H1 (cell line): ENCODE data around the gene NELL1. TPM values are rescaled to one million over a fixed set of nuclear protein-coding genes. Genes with fewer than 3 reads are reported as not detected.

Experiments
- CTCF ChIA-PET: fragments of 300-600 bp; sonication (Branson Sonifier 250); formaldehyde crosslinking; loops from one replicate; lab custom pipeline; 2021; ENCODE audit not compliant: partially characterized antibody; lab: Charles Lee
- POLR2A ChIA-PET: fragments of 300-600 bp; sonication (Branson Sonifier 250); formaldehyde crosslinking; loops from one replicate; lab custom pipeline; 2021; ENCODE audit warnings: inconsistent platforms; ENCODE audit not compliant: partially characterized antibody; lab: Charles Lee
- DNase-seq, 2 experiments: peaks; one replicate each; pipeline versions ENCODE4 v3.0.0 to v3.0.0-alpha.2; 2010 to 2022; ENCODE audit warnings: low spot score in 2 of 2, low read depth in 1 of 2, mixed read lengths in 1 of 2
- FAIRE-seq: peaks from 2 replicates; lab custom pipeline; 2011; peaks lifted over from hg19 to GRCh38; lab: Jason Lieb, UNC
- H2AFZ ChIP-seq: 2 replicates; pipeline ENCODE4 v1.8.1; 2012; ENCODE audit warnings: low read length, inconsistent platforms
- H2AK5ac ChIP-seq: 2 replicates; pipeline ENCODE4 v1.6.1; 2013; ENCODE audit warnings: low read depth, low read length
- H2BK120ac ChIP-seq: replicated peaks from 2 replicates; pipeline ENCODE3; 2013; ENCODE audit warnings: low read depth, low read length, inconsistent platforms
- H2BK12ac ChIP-seq: 2 replicates; pipeline ENCODE4 v1.6.1; 2013; ENCODE audit warnings: low read depth, low read length
- H2BK15ac ChIP-seq: 2 replicates; pipeline ENCODE4 v1.6.1; 2013; ENCODE audit warnings: low read length
- H2BK20ac ChIP-seq: 2 replicates; pipeline ENCODE4 v1.6.1; 2013; ENCODE audit warnings: low read length
- H2BK5ac ChIP-seq: 2 replicates; pipeline ENCODE4 v1.6.1; 2013; ENCODE audit warnings: low read depth, low read length
- H3K14ac ChIP-seq: 2 replicates; pipeline ENCODE4 v1.6.1; 2013; ENCODE audit warnings: inconsistent platforms; ENCODE audit not compliant: insufficient read length
- H3K18ac ChIP-seq: 2 replicates; pipeline ENCODE4 v1.6.1; 2013; ENCODE audit warnings: low read length; ENCODE audit errors: extremely low read depth
- H3K23ac ChIP-seq: 2 replicates; pipeline ENCODE4 v1.6.1; 2013; ENCODE audit warnings: inconsistent platforms; ENCODE audit not compliant: insufficient read length
- H3K23me2 ChIP-seq: 2 replicates; pipeline ENCODE4 v1.6.1; 2013; ENCODE audit warnings: low read depth, low read length
- H3K27ac ChIP-seq: 2 replicates; pipeline ENCODE4 v1.6.1; 2011; ENCODE audit warnings: low read depth, low read length, inconsistent platforms
- H3K27me3 ChIP-seq, 4 experiments: replicated peaks in 1 of 4; 1 replicate in 1 of 4; 2 replicates in 3 of 4; pipeline versions ENCODE4 v1.6.1 to v1.8.1; 2011 to 2013; ENCODE audit warnings: low read length in 3 of 4, mild to moderate bottlenecking in 3 of 4, inconsistent platforms in 2 of 4, mixed read lengths in 2 of 4, moderate library complexity in 1 of 4; ENCODE audit not compliant: control insufficient read depth in 3 of 4, insufficient read depth in 3 of 4; ENCODE audit errors: extremely low read depth in 1 of 4
- H3K36me3 ChIP-seq, 4 experiments: 2 replicates each; pipeline versions ENCODE4 v1.6.1 to v1.8.1; 2011 to 2013; ENCODE audit warnings: mild to moderate bottlenecking in 4 of 4, low read length in 3 of 4, moderate library complexity in 2 of 4, control low read depth in 1 of 4, inconsistent platforms in 1 of 4; ENCODE audit not compliant: insufficient read depth in 4 of 4, control insufficient read depth in 2 of 4
- H3K4ac ChIP-seq: replicated peaks from 2 replicates; pipeline ENCODE3; 2013; ENCODE audit warnings: low read length, low read depth, mixed read lengths, inconsistent platforms; ENCODE audit not compliant: insufficient read length
- H3K4me1 ChIP-seq, 4 experiments: replicated peaks in 1 of 4; 1 replicate in 1 of 4; 2 replicates in 3 of 4; pipeline versions ENCODE4 v1.6.1 to v1.8.1; 2011 to 2013; ENCODE audit warnings: low read length in 3 of 4, inconsistent platforms in 2 of 4, mixed read lengths in 1 of 4; ENCODE audit not compliant: insufficient read depth in 4 of 4, control insufficient read depth in 3 of 4
- H3K4me2 ChIP-seq, 2 experiments: 2 replicates each; pipeline versions ENCODE4 v1.6.1 to v1.8.1; 2011 to 2013; ENCODE audit warnings: low read depth in 2 of 2, low read length in 2 of 2, control low read depth in 1 of 2, inconsistent platforms in 1 of 2, mild to moderate bottlenecking in 1 of 2; ENCODE audit not compliant: insufficient read depth in 1 of 2
- H3K4me3 ChIP-seq, 4 experiments: fragments of 200-600, 300-600 bp in 1 of 4; sonication (generic), shearing (Covaris generic), sonication (Bioruptor Twin) in 1 of 4; 2 replicates each; pipeline versions ENCODE4 v1.5.1 to v1.8.1; 2011 to 2016; ENCODE audit warnings: low read length in 4 of 4, low read depth in 3 of 4, control low read depth in 2 of 4, inconsistent platforms in 2 of 4, mild to moderate bottlenecking in 2 of 4, mixed read lengths in 1 of 4, moderate library complexity in 1 of 4; ENCODE audit not compliant: insufficient read depth in 2 of 4; ENCODE audit errors: extremely low read depth in 1 of 4
- H3K56ac ChIP-seq: replicated peaks from 2 replicates; pipeline ENCODE3; 2013; ENCODE audit warnings: low read depth, mild to moderate bottlenecking, mixed read lengths, low read length, inconsistent platforms; ENCODE audit not compliant: insufficient read length
- H3K79me1 ChIP-seq: 2 replicates; pipeline ENCODE4 v1.6.1; 2013; ENCODE audit warnings: low read depth, low read length, control low read depth
- H3K79me2 ChIP-seq, 2 experiments: 2 replicates each; pipeline versions ENCODE4 v1.6.1 to v1.8.1; 2012 to 2013; ENCODE audit warnings: low read length in 2 of 2, mild to moderate bottlenecking in 2 of 2, inconsistent platforms in 1 of 2; ENCODE audit not compliant: insufficient read depth in 2 of 2, control insufficient read depth in 1 of 2
- H3K9ac ChIP-seq, 4 experiments: replicated peaks in 1 of 4; 1 replicate in 1 of 4; 2 replicates in 3 of 4; pipeline versions ENCODE4 v1.6.1 to v1.8.1; 2011 to 2013; ENCODE audit warnings: low read depth in 3 of 4, low read length in 3 of 4, control low read depth in 2 of 4, mild to moderate bottlenecking in 2 of 4, moderate library complexity in 2 of 4, inconsistent platforms in 1 of 4; ENCODE audit errors: extremely low read depth in 1 of 4
- H3K9me3 ChIP-seq, 2 experiments: 2 replicates each; pipeline versions ENCODE4 v1.6.1 to v1.8.1; 2012 to 2013; ENCODE audit warnings: mild to moderate bottlenecking in 2 of 2, moderate library complexity in 2 of 2, control low read depth in 1 of 2, inconsistent platforms in 1 of 2, low read depth in 1 of 2, low read length in 1 of 2, mixed read lengths in 1 of 2; ENCODE audit not compliant: insufficient read depth in 2 of 2
- H4K20me1 ChIP-seq, 2 experiments: replicated peaks in 1 of 2; 2 replicates each; pipeline versions ENCODE3 to v1.8.1; 2011 to 2013; ENCODE audit warnings: inconsistent platforms in 2 of 2, low read length in 2 of 2, mild to moderate bottlenecking in 1 of 2; ENCODE audit not compliant: insufficient read depth in 2 of 2, control insufficient read depth in 1 of 2
- H4K5ac ChIP-seq: 2 replicates; pipeline ENCODE4 v1.6.1; 2013; ENCODE audit warnings: low read length, low read depth, mixed read lengths, inconsistent platforms; ENCODE audit not compliant: insufficient read length
- H4K8ac ChIP-seq: 2 replicates; pipeline ENCODE4 v1.8.0; 2013; ENCODE audit warnings: mild to moderate bottlenecking, moderate library complexity, low read length, inconsistent platforms; ENCODE audit not compliant: insufficient read depth; ENCODE audit errors: extremely low read depth
- H4K91ac ChIP-seq: replicated peaks from 2 replicates; pipeline ENCODE3; 2013; ENCODE audit warnings: low read length, mixed read lengths, inconsistent platforms; ENCODE audit not compliant: insufficient read length
- BACH1 ChIP-seq: IDR thresholded peaks from 2 replicates; pipeline ENCODE4 v1.6.1; 2012; ENCODE audit warnings: low read length, improper control_type of control experiment
- KDM5A ChIP-seq: fragments of 200-600 bp; IDR thresholded peaks from 2 replicates; pipeline ENCODE4 v1.7.1; 2012; ENCODE audit warnings: mild to moderate bottlenecking, low read length, inconsistent platforms, mixed read lengths
- PHF8 ChIP-seq: fragments of 200-600 bp; sonication (generic); conservative IDR thresholded peaks from 2 replicates; pipeline ENCODE4 v1.7.1; 2012; ENCODE audit warnings: low read depth, mild to moderate bottlenecking, inconsistent platforms, low read length, moderate library complexity
- RAD21 ChIP-seq, 2 experiments: IDR thresholded peaks in 1 of 2; conservative IDR thresholded peaks in 1 of 2; 2 replicates each; pipeline ENCODE4 v1.6.1; 2011; ENCODE audit warnings: low read depth in 2 of 2, low read length in 2 of 2, improper control_type of control experiment in 1 of 2, inconsistent platforms in 1 of 2, mild to moderate bottlenecking in 1 of 2, moderate library complexity in 1 of 2
- SP1 ChIP-seq: IDR thresholded peaks from 2 replicates; pipeline ENCODE4 v1.6.1; 2011; ENCODE audit warnings: low read depth, low read length
- TBP ChIP-seq: IDR thresholded peaks from 2 replicates; pipeline ENCODE4 v1.6.1; 2011; ENCODE audit warnings: low read depth, low read length, improper control_type of control experiment
- YY1 ChIP-seq: IDR thresholded peaks from 2 replicates; pipeline ENCODE4 v1.6.1; 2011; ENCODE audit warnings: low read depth, mild to moderate bottlenecking, low read length
- WGBS, 2 experiments: shearing (Covaris generic) in 1 of 2; methylation state at CpG; one replicate each; pipeline versions ENCODE4 v1.1.6 to v1.1.7; 2013 to 2015; ENCODE audit warnings: low lambda C conversion rate in 2 of 2, mixed read lengths in 2 of 2, inconsistent platforms in 1 of 2, low coverage in 1 of 2, missing lambda C conversion rate in 1 of 2; ENCODE audit not compliant: insufficient replicate concordance in 2 of 2, insufficient coverage in 1 of 2, insufficient read length in 1 of 2; ENCODE audit errors: extremely low coverage in 1 of 2, missing lambda C conversion rate in 1 of 2; 5-methylcytosine and 5-hydroxymethylcytosine counted together
- polyA plus RNA-seq, 7 experiments: library from polyadenylated mRNA; depleted of rRNA in 3 of 7; stranded (reverse) in 5 of 7; unstranded in 2 of 7; fragments of >200 nt in 5 of 7; fragments of 200-250 nt in 2 of 7; gene quantifications; 1 replicate in 5 of 7; 2 replicates in 1 of 7; 4 replicates in 1 of 7; pipeline versions ENCODE4 v1.2.1 to v1.2.3, GENCODE V29; 2011 to 2013; ENCODE audit warnings: missing spikeins in 2 of 7, mixed read lengths in 2 of 7
- total RNA-seq: library from RNA; stranded (reverse); fragmentation: NEBNext Ultra II Directional; extraction: Animal tissue kit (Norgen Biotek cat#: 25700); gene quantifications from 2 replicates; pipeline ENCODE4 v1.2.1, GENCODE V29; 2021
- TF ChIP-seq, protein P1 (sequence below): IDR thresholded peaks from 2 replicates; pipeline ENCODE4 v1.6.1; 2011; ENCODE audit warnings: low read depth, mild to moderate bottlenecking, low read length; ENCODE audit not compliant: insufficient read depth

The NELL1 gene
- total and polyA plus RNA-seq, 2 of the 8 experiments (the other 6 are each of a cell fraction or from before 2014, with no cell fraction given), result 0.21 TPM; not detected in 1

DNA sequence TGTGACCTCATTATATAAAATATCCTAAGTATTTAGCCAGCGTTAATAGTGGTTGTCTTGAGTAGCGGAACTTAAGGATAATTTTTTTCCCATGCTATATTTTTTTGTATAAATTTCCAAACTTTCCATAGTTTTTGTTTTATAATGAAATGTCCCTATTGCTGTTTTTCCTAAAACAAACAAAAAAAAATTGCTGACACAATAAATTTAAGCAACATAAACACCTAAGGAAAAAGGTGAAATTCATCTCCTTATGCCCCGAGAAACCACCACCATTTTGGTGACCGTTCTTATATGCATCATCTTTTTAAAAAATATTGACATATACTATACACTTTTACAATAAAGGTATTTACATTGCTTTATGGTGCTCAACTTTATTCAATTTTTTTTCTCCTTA is 814.7 kb downstream of the NELL1 start:
- no peak overlapping the region for H2BK12ac ChIP-seq
- H3K18ac ChIP-seq, result no peak overlapping the region
- no peak overlapping the region for H3K9ac ChIP-seq
- CTCF ChIA-PET, result interaction anchor here (0.8 kb wide), 1 partner anchor 22 kb away, joined by 3 read pairs; no protein-coding TSS in a partner anchor
- no peaks in the 10 kb centered on the region for H3K79me2 ChIP-seq
- H3K23me2 ChIP-seq, result no peaks in the 10 kb centered on the region
- H3K14ac ChIP-seq, result no peak overlapping the region
- H2BK20ac ChIP-seq, result no peak overlapping the region
- H2AFZ ChIP-seq, result no peak overlapping the region
- no peaks in the 10 kb centered on the region for H3K36me3 ChIP-seq
- no peak overlapping the region for H3K23ac ChIP-seq
- no peak overlapping the region for H3K4me3 ChIP-seq
- H3K27me3 ChIP-seq, result peaks cover 0 to 1% (median 0%) of the 10 kb centered on the region in 4 experiments; a peak in 1 of 7 replicates
- H3K4ac ChIP-seq, result no peak overlapping the region
- no peak overlapping the region for H2BK5ac ChIP-seq
- H3K4me2 ChIP-seq, result no peak overlapping the region
- POLR2A ChIA-PET, result no interaction called here
- H3K79me1 ChIP-seq, result no peaks in the 10 kb centered on the region
- no peaks in the 10 kb centered on the region for H4K20me1 ChIP-seq
- 97% methylated on average over 4 of the region's 4 CpGs; no CpG with 5 or more reads in 1 of the 2 experiments for WGBS, 2 experiments
- no peak overlapping the region for H4K91ac ChIP-seq
- H2BK15ac ChIP-seq, result no peak overlapping the region
- H3K27ac ChIP-seq, result no peak overlapping the region
- H3K9me3 ChIP-seq, result no peaks in the 10 kb centered on the region
- H2AK5ac ChIP-seq, result no peak overlapping the region
- no peak for FAIRE-seq
- H4K5ac ChIP-seq, result no peak overlapping the region
- no peaks in the 10 kb centered on the region for H3K4me1 ChIP-seq
- H3K56ac ChIP-seq, result no peak overlapping the region
- H4K8ac ChIP-seq, result no peak overlapping the region
- no peak for DNase-seq
- TF ChIP-seq PHF8, result no peak
- no peak for TF ChIP-seq TBP
- TF ChIP-seq YY1, result no peak
- TF ChIP-seq KDM5A, result no peak
- no peak for TF ChIP-seq RAD21 (IDR thresholded peaks at IDR 0.05 in 1 of 2, conservative IDR thresholded peaks at IDR 0.05 in 1 of 2; ENCODE audit: low read depth in 2 of 2, low read length in 2 of 2)
- no peak for TF ChIP-seq SP1
- TF ChIP-seq, protein P1, sequence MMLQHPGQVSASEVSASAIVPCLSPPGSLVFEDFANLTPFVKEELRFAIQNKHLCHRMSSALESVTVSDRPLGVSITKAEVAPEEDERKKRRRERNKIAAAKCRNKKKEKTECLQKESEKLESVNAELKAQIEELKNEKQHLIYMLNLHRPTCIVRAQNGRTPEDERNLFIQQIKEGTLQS, result no peak
- TF ChIP-seq BACH1, result no peak
- H2BK120ac ChIP-seq, result no peak overlapping the region
